HepG2 (cell line): ENCODE results near the gene ZNF451. TPM values are rescaled to one million over a fixed set of nuclear protein-coding genes. Genes with fewer than 3 reads are reported as not detected.

Source experiments
- ATAD3A ChIP-seq: sonication (generic); formaldehyde crosslinking; IDR thresholded peaks from 2 replicates; pipeline ENCODE4 v1.4.0; 2020; ENCODE audit warnings: missing genetic modification reagents
- ATF1 ChIP-seq: IDR thresholded peaks from 2 replicates; pipeline ENCODE4 v1.6.1; 2016; ENCODE audit warnings: mild to moderate bottlenecking, control low read depth
- ATRX ChIP-seq: sonication (generic); formaldehyde crosslinking; IDR thresholded peaks from 2 replicates; pipeline ENCODE4 v1.4.0; 2020; ENCODE audit warnings: missing genetic modification reagents, borderline replicate concordance
- HMG20A ChIP-seq: IDR thresholded peaks from 2 replicates; pipeline ENCODE4 v1.6.1; 2016; ENCODE audit warnings: borderline replicate concordance
- HNF4G ChIP-seq, 2 experiments: sonication (generic) in 1 of 2; formaldehyde crosslinking in 1 of 2; IDR thresholded peaks; 2 replicates each; pipeline versions ENCODE4 v1.4.0 to v1.6.1; 2011 to 2020; ENCODE audit warnings: borderline replicate concordance in 2 of 2, low read depth in 2 of 2, mild to moderate bottlenecking in 2 of 2, low read length in 1 of 2, missing genetic modification reagents in 1 of 2, moderate library complexity in 1 of 2
- MBNL3 ChIP-seq: fragments of 250-450 bp; sonication (Bioruptor Pico); conservative IDR thresholded peaks from 2 replicates; pipeline ENCODE4 v1.8.0; 2022; ENCODE audit warnings: mild to moderate bottlenecking, inconsistent platforms
- MIXL1 ChIP-seq: IDR thresholded peaks from 2 replicates; pipeline ENCODE4 v1.6.1; 2016
- NCOA5 ChIP-seq: sonication (generic); formaldehyde crosslinking; IDR thresholded peaks from 2 replicates; pipeline ENCODE4 v1.4.0; 2020; ENCODE audit warnings: missing genetic modification reagents
- NCOR1 ChIP-seq: fragments of 200-600 bp; sonication (generic); IDR thresholded peaks from 2 replicates; pipeline ENCODE4 v1.7.0; 2017; ENCODE audit warnings: antibody characterized with exemption, low read length, borderline replicate concordance
- NFAT5 ChIP-seq: sonication (generic); formaldehyde crosslinking; IDR thresholded peaks from 2 replicates; pipeline ENCODE4 v1.4.0; 2020; ENCODE audit warnings: missing genetic modification reagents
- PRDM15 ChIP-seq: sonication (generic); formaldehyde crosslinking; IDR thresholded peaks from 2 replicates; pipeline ENCODE4 v1.4.0; 2020; ENCODE audit warnings: missing genetic modification reagents
- REXO4 ChIP-seq: sonication (generic); formaldehyde crosslinking; IDR thresholded peaks from 2 replicates; pipeline ENCODE4 v1.8.0; 2022; ENCODE audit warnings: missing genetic modification reagents, mild to moderate bottlenecking, borderline replicate concordance
- TMF1 ChIP-seq: sonication (generic); formaldehyde crosslinking; IDR thresholded peaks from 2 replicates; pipeline ENCODE4 v1.8.1; 2022; ENCODE audit warnings: low read depth, missing genetic modification reagents
- U2AF2 ChIP-seq: fragments of 200-400 bp; formaldehyde crosslinking; IDR thresholded peaks from 2 replicates; pipeline ENCODE4 v1.6.1; 2017; ENCODE audit warnings: low read depth, mild to moderate bottlenecking, low read length
- ZMAT3 ChIP-seq: sonication (generic); formaldehyde crosslinking; conservative IDR thresholded peaks from 2 replicates; pipeline ENCODE4 v1.7.0; 2021; ENCODE audit warnings: missing genetic modification reagents
- ZNF292 ChIP-seq: sonication (generic); formaldehyde crosslinking; IDR thresholded peaks from 2 replicates; pipeline ENCODE4 v1.8.1; 2022; ENCODE audit warnings: mild to moderate bottlenecking, low read depth, missing genetic modification reagents, borderline replicate concordance
- ZNF33B ChIP-seq: sonication (generic); formaldehyde crosslinking; IDR thresholded peaks from 2 replicates; pipeline ENCODE4 v1.5.1; 2020; ENCODE audit warnings: mild to moderate bottlenecking, missing genetic modification reagents
- ZNF441 ChIP-seq: sonication (generic); formaldehyde crosslinking; IDR thresholded peaks from 2 replicates; pipeline ENCODE4 v1.7.0; 2021; ENCODE audit warnings: missing genetic modification reagents, borderline replicate concordance
- ZNF564 ChIP-seq: sonication (generic); formaldehyde crosslinking; IDR thresholded peaks from 2 replicates; pipeline ENCODE4 v1.8.1; 2023; ENCODE audit warnings: mild to moderate bottlenecking, missing genetic modification reagents
- ZNF652 ChIP-seq: IDR thresholded peaks from 2 replicates; pipeline ENCODE4 v1.6.1; 2016; ENCODE audit warnings: low read depth, borderline replicate concordance
- ZNF740 ChIP-seq: sonication (generic); formaldehyde crosslinking; IDR thresholded peaks from 2 replicates; pipeline ENCODE4 v1.4.0; 2020; ENCODE audit warnings: missing genetic modification reagents
- polyA plus RNA-seq, 8 experiments: library from polyadenylated mRNA; depleted of rRNA in 3 of 8; stranded (reverse) in 7 of 8; unstranded in 1 of 8; fragments of >200 nt; fragmentation: Illumina TruSeq in 4 of 8; extraction: Trizol in 4 of 8; gene quantifications; 2 replicates each; pipeline versions ENCODE4 v1.2.1 to v1.2.3, GENCODE V29; 2011 to 2016; ENCODE audit warnings: low read depth in 4 of 8, missing spikeins in 1 of 8, mixed read lengths in 1 of 8; ENCODE audit not compliant: insufficient read depth in 1 of 8
- total RNA-seq, 5 experiments: library from RNA; depleted of rRNA; stranded (reverse); fragments of >200 nt; fragmentation: Illumina TruSeq; extraction: Trizol; gene quantifications; 2 replicates each; pipeline ENCODE4 v1.2.3, GENCODE V29; 2016; ENCODE audit warnings: low read depth in 1 of 5

ZNF451 gene
- total and polyA plus RNA-seq, 2 of the 13 experiments (the other 11 are each of a cell fraction or from before 2014, with no cell fraction given): 32.1 to 65.7 TPM

GRCh38 chr6:57089687-57090457, at the start of gene ZNF451 (continued):
- TF ChIP-seq ZNF652 (CRISPR knock-in tag): no peak
- no peak for TF ChIP-seq ATAD3A (CRISPR knock-in tag)
- TF ChIP-seq ZNF740 (CRISPR knock-in tag): no peak
- TF ChIP-seq MBNL3 (CRISPR knock-in tag): no peak
- peak; percentile 44; the same call in 1 of the 2 replicates for TF ChIP-seq HMG20A
- TF ChIP-seq REXO4 (CRISPR knock-in tag): no peak
- no peak for TF ChIP-seq HNF4G (IDR thresholded peaks at IDR 0.05; ENCODE audit: borderline replicate concordance, low read depth, low read length)
- no peak for TF ChIP-seq HNF4G (CRISPR knock-in tag; IDR thresholded peaks at IDR 0.05; ENCODE audit: borderline replicate concordance, low read depth)
- TF ChIP-seq NFAT5: 0 out of 2 replicates have a peak, but pooled peaks have one; percentile 47
- TF ChIP-seq NCOA5 (CRISPR knock-in tag): no peak
- peak; percentile 85 for TF ChIP-seq ZNF33B (CRISPR knock-in tag)
- TF ChIP-seq U2AF2: no peak
- peak; percentile 10; the same call in 1 of the 2 replicates for TF ChIP-seq PRDM15
- peak; percentile 47; the same call in 1 of the 2 replicates for TF ChIP-seq ZNF292 (CRISPR knock-in tag)
- TF ChIP-seq NCOR1: peak; percentile 45; the same call in 1 of the 2 replicates
- TF ChIP-seq MIXL1: peak; percentile 81
- 0 out of 2 replicates have a peak, but pooled peaks have one; percentile 81 for TF ChIP-seq TMF1 (CRISPR knock-in tag)
- no peak for TF ChIP-seq ZNF564 (CRISPR knock-in tag)
- TF ChIP-seq ATF1 (CRISPR knock-in tag): peak; percentile 86
- TF ChIP-seq ZNF441 (CRISPR knock-in tag): peak; percentile 65; the same call in 1 of the 2 replicates
- no peak for TF ChIP-seq ATRX (CRISPR knock-in tag)
- TF ChIP-seq ZMAT3 (CRISPR knock-in tag): peak; percentile 85; the same call in 1 of the 2 replicates
